A673 (cell line): ENCODE results near the gene ZNF385B. TPM values are rescaled to one million over a fixed set of nuclear protein-coding genes. Genes with fewer than 3 reads are reported as not detected.
"Not testable (repeated sequence)": the region's sequence is repeated elsewhere in the genome, so short reads cannot be mapped to it uniquely, and the experiment has no call there.

Experiments used
- BruUV-seq: library from RNA; stranded (reverse); fragments of 400-500 nt; replicated peaks from 2 replicates; lab custom pipeline; 2021; lab: Mats Ljungman, UMichigan
- CTCF ChIA-PET: fragments of 300-600 bp; sonication (Branson Sonifier 250); formaldehyde crosslinking; loops from one replicate; lab custom pipeline; 2022; ENCODE audit warnings: antibody characterized with exemption; lab: Charles Lee
- POLR2A ChIA-PET: fragments of 300-600 bp; sonication (Branson Sonifier 250); formaldehyde crosslinking; loops from one replicate; lab custom pipeline; 2022; ENCODE audit warnings: antibody characterized with exemption; ENCODE audit not compliant: low non-redundant PET; lab: Charles Lee
- DNase-seq: peaks from one replicate; pipeline ENCODE4 v3.0.0-alpha.2; 2015; ENCODE audit warnings: low spot score
- H3K27ac ChIP-seq: fragments of 200-600 bp; sonication (generic); 2 replicates; pipeline ENCODE4 v1.5.1; 2016; ENCODE audit warnings: mixed run types, low read depth, mild to moderate bottlenecking, mixed read lengths, antibody characterized with exemption, low read length; ENCODE audit not compliant: poor library complexity, severe bottlenecking
- H3K27me3 ChIP-seq: fragments of 200-600 bp; sonication (generic); replicated peaks from 2 replicates; pipeline ENCODE4 v1.6.1; 2017; ENCODE audit warnings: mixed run types, low read depth, mild to moderate bottlenecking, mixed read lengths, antibody characterized with exemption, low read length; ENCODE audit not compliant: insufficient read depth, poor library complexity
- H3K36me3 ChIP-seq: fragments of 200-600 bp; sonication (generic); 2 replicates; pipeline ENCODE4 v1.6.1; 2016; ENCODE audit warnings: mixed run types, mild to moderate bottlenecking, mixed read lengths, antibody characterized with exemption, low read length; ENCODE audit not compliant: insufficient read depth, poor library complexity, severe bottlenecking
- H3K4me1 ChIP-seq: fragments of 200-600 bp; sonication (generic); 2 replicates; pipeline ENCODE4 v1.6.1; 2017; ENCODE audit warnings: mixed run types, mild to moderate bottlenecking, mixed read lengths, antibody characterized with exemption, low read length; ENCODE audit not compliant: insufficient read depth, poor library complexity, severe bottlenecking
- H3K4me3 ChIP-seq: fragments of 200-600 bp; sonication (generic); 2 replicates; pipeline ENCODE4 v1.5.1; 2016; ENCODE audit warnings: low read depth, mixed run types, mild to moderate bottlenecking, mixed read lengths, low read length; ENCODE audit not compliant: poor library complexity, severe bottlenecking
- H3K9me3 ChIP-seq: fragments of 200-600 bp; sonication (generic); 2 replicates; pipeline ENCODE4 v1.6.1; 2016; ENCODE audit warnings: mixed run types, low read depth, mild to moderate bottlenecking, mixed read lengths, antibody characterized with exemption, low read length; ENCODE audit not compliant: poor library complexity, severe bottlenecking
- EZH2 ChIP-seq: fragments of 200-600 bp; sonication (generic); IDR thresholded peaks from 2 replicates; pipeline ENCODE4 v1.6.1; 2017; ENCODE audit warnings: borderline replicate concordance, low read depth, mild to moderate bottlenecking, mixed read lengths, antibody characterized with exemption, low read length; ENCODE audit not compliant: poor library complexity, severe bottlenecking
- intact Hi-C: fragments of 100-400 bp; cut with micrococcal nuclease; formaldehyde crosslinking; loops from one replicate; pipeline ENCODE4 v1.10.0; 2022; ENCODE audit not compliant: unreplicated experiment
- total RNA-seq: library from RNA; stranded (reverse); gene quantifications from 2 replicates; pipeline ENCODE4 v1.2.3, GENCODE V29; 2021
- TF ChIP-seq, protein P1 (sequence below): fragments of 300-800, 200-600 bp; sonication (generic); conservative IDR thresholded peaks from 2 replicates; pipeline ENCODE4 v1.5.1; 2017; ENCODE audit warnings: low read depth, mild to moderate bottlenecking, antibody characterized with exemption, low read length, moderate library complexity, mixed read lengths

Gene ZNF385B
- total RNA-seq, 1 experiment from 2014 or later: not detected

GRCh38 chr2:179460181-179460929 lies 401.1 kb downstream of the ZNF385B start:
- BruUV-seq: no TSS peak
- CTCF ChIA-PET: no interaction called here

DNA sequence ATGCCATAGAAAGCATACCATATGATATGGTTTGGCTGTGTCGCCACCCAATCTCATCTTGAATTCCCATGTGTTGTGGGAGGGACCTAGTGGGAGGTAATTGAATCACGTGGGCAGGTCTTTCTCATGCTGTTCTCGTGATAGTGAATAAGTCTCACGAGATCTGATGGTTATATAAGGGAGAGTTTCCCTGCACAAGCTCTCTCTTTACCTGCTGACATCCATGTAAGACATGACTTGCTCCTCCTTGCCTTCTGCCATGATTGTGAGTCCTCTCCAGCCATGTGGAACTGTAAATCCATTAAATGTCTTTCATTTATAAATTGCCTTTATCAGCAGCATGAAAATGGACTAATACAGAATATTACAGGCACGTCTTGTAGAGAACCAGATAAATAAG lies 403.3 kb downstream of the ZNF385B start:
- H3K9me3 ChIP-seq, H3K4me3 ChIP-seq, intact Hi-C loops, H3K36me3 ChIP-seq, CTCF ChIA-PET, DNase-seq, BruUV-seq, H3K4me1 ChIP-seq, H3K27ac ChIP-seq, H3K27me3 ChIP-seq, POLR2A ChIA-PET: not testable (repeated sequence)

More at GRCh38 chr2:179460181-179460929, 401.1 kb downstream of the ZNF385B start:
- DNase-seq: peak; percentile 2
- H3K9me3 ChIP-seq: no peaks in the 10 kb centered on the region
- POLR2A ChIA-PET: no interaction called here
- intact Hi-C loops: no loop called here
- H3K4me1 ChIP-seq: no peaks in the 10 kb centered on the region
- no peaks in the 10 kb centered on the region for H3K27me3 ChIP-seq
- no peaks in the 10 kb centered on the region for H3K36me3 ChIP-seq
- no peak overlapping the region for H3K4me3 ChIP-seq
- H3K27ac ChIP-seq: no peak overlapping the region
- TF ChIP-seq EZH2: no peak
- TF ChIP-seq, protein P1, sequence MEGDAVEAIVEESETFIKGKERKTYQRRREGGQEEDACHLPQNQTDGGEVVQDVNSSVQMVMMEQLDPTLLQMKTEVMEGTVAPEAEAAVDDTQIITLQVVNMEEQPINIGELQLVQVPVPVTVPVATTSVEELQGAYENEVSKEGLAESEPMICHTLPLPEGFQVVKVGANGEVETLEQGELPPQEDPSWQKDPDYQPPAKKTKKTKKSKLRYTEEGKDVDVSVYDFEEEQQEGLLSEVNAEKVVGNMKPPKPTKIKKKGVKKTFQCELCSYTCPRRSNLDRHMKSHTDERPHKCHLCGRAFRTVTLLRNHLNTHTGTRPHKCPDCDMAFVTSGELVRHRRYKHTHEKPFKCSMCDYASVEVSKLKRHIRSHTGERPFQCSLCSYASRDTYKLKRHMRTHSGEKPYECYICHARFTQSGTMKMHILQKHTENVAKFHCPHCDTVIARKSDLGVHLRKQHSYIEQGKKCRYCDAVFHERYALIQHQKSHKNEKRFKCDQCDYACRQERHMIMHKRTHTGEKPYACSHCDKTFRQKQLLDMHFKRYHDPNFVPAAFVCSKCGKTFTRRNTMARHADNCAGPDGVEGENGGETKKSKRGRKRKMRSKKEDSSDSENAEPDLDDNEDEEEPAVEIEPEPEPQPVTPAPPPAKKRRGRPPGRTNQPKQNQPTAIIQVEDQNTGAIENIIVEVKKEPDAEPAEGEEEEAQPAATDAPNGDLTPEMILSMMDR: no peak

DNA sequence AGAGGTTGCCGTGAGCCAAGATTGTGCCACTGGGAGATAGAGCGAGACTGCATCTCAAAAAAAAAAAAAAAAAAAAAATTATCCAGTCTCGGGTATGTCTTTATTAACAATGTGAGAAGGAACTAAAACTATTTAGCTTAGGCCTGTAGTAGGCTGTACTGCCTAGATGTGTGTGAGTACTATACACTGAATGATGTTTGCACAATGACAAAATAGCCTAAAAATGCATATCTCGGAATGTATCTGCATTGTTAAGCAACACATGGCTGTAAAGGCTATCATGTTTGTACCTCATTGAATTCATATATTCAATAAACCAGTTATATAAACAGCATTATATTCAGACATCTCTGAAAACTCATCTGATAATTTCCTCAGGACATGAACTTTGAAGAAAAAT lies 405.6 kb downstream of the ZNF385B start:
- Histone ChIP-seq H3K36me3 (no peaks in the 10 kb centered on the region), H3K27ac (no peak overlapping the region), H3K9me3 (no peaks in the 10 kb centered on the region), H3K4me1 (no peaks in the 10 kb centered on the region), H3K27me3 (no peaks in the 10 kb centered on the region), H3K4me3 (no peak overlapping the region)
- intact Hi-C loops: no loop called here
- DNase-seq: no peak
- ChIA-PET POLR2A (no interaction called here), CTCF (interaction anchor here (0.7 kb wide), 1 partner anchor 93 kb away, joined by 5 read pairs; no protein-coding TSS in a partner anchor)
- BruUV-seq: no TSS peak
- TF ChIP-seq, protein P1: no peak
- no peak for TF ChIP-seq EZH2

DNA sequence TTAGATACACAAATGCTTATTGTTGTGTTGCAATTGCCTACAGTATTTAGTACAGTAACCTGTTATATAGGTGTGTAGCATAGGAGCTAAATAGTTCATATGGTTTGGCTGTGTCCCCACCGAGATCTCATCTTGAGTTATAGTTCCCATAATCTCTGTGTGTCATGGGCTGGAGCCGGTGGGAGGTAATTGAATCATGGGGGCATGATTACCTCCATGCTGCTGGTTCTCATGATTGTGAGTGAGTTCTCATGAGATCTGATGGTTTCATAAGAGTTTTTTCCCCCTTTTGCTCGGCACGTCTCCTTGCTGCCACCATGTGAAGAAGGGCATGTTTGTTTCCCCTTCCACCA lies 406.3 kb downstream of the ZNF385B start:
- intact Hi-C loops: no loop called here
- no peaks in the 10 kb centered on the region for H3K9me3 ChIP-seq
- CTCF ChIA-PET: no interaction called here
- no peaks in the 10 kb centered on the region for H3K4me1 ChIP-seq
- no peak overlapping the region for H3K4me3 ChIP-seq
- TF ChIP-seq, protein P1: no peak
- no peak for TF ChIP-seq EZH2
- no TSS peak for BruUV-seq
- POLR2A ChIA-PET: no interaction called here
- H3K27me3 ChIP-seq: no peaks in the 10 kb centered on the region
- H3K27ac ChIP-seq: no peak overlapping the region
- no peak for DNase-seq
- no peaks in the 10 kb centered on the region for H3K36me3 ChIP-seq
